ENCODE results near the gene SLIT3.

DNA sequence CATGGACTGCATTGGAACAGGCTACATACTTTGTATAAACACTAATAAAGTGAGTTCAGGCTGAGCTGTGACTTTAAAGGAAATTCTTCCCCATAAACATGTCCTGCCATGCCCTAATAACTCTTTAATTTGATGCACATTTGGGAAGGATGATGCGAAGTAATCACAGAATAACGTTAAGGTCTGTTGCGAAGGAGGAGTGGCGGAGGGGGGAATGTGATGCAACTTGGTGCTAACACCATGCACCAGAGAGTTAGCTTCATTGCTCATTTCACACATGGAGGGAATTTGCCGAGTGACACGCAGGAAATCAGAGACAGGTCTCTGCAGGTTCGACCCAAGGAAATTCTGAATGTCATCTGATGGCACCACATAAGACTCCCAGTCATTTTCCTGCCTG lies 32.9 kb downstream of the SLIT3 start:
- no peak for TF ChIP-seq POLR2AphosphoS5 (IDR thresholded peaks at IDR 0.05; ENCODE audit: low read depth)
- TF ChIP-seq, protein P1, sequence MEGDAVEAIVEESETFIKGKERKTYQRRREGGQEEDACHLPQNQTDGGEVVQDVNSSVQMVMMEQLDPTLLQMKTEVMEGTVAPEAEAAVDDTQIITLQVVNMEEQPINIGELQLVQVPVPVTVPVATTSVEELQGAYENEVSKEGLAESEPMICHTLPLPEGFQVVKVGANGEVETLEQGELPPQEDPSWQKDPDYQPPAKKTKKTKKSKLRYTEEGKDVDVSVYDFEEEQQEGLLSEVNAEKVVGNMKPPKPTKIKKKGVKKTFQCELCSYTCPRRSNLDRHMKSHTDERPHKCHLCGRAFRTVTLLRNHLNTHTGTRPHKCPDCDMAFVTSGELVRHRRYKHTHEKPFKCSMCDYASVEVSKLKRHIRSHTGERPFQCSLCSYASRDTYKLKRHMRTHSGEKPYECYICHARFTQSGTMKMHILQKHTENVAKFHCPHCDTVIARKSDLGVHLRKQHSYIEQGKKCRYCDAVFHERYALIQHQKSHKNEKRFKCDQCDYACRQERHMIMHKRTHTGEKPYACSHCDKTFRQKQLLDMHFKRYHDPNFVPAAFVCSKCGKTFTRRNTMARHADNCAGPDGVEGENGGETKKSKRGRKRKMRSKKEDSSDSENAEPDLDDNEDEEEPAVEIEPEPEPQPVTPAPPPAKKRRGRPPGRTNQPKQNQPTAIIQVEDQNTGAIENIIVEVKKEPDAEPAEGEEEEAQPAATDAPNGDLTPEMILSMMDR (IDR thresholded peaks at IDR 0.05; ENCODE audit: insufficient read depth, low read length) = no peak
